Right kidney (tissue), 1 donor: Measurements from ENCODE around the gene EHMT1.

Experiments
- DNase-seq: peaks from one replicate; pipeline ENCODE4 v3.0.0-alpha.2; 2016

EHMT1 gene

GRCh38 chr9:137741330-137741729 is 122.5 kb downstream of the EHMT1 start:
- no peak for DNase-seq

GRCh38 chr9:137742698-137743097 is 123.9 kb downstream of the EHMT1 start:
- no peak for DNase-seq

GRCh38 chr9:137743695-137744094 is 124.9 kb downstream of the EHMT1 start:
- no peak for DNase-seq

- DNase-seq: no peak
Measured at GRCh38 chr9:137744632-137745183, 125.9 kb downstream of the EHMT1 start.

- DNase-seq: no peak
Measured at GRCh38 chr9:137745541-137745991, 126.8 kb downstream of the EHMT1 start.

- no peak for DNase-seq
Measured at GRCh38 chr9:137748311-137748710, 129.5 kb downstream of the EHMT1 start.

- no peak for DNase-seq
Measured at GRCh38 chr9:137748741-137749140, 129.9 kb downstream of the EHMT1 start.

- no peak for DNase-seq
Measured at GRCh38 chr9:137749511-137749910, 130.7 kb downstream of the EHMT1 start.

- no peak for DNase-seq
Measured at GRCh38 chr9:137750007-137750406, 131.2 kb downstream of the EHMT1 start.

GRCh38 chr9:137750566-137750965 is 131.8 kb downstream of the EHMT1 start:
- no peak for DNase-seq

GRCh38 chr9:137751616-137752015 is 132.8 kb downstream of the EHMT1 start:
- no peak for DNase-seq

GRCh38 chr9:137752426-137752825 is 133.6 kb downstream of the EHMT1 start:
- no peak for DNase-seq

GRCh38 chr9:137753192-137753765 is 134.5 kb downstream of the EHMT1 start:
- DNase-seq: no peak

- no peak for DNase-seq
Measured at GRCh38 chr9:137755261-137755927, 136.6 kb downstream of the EHMT1 start.

- DNase-seq: no peak
Measured at GRCh38 chr9:137756045-137756744, 137.4 kb downstream of the EHMT1 start.

- DNase-seq: no peak
Measured at GRCh38 chr9:137757139-137757538, 138.3 kb downstream of the EHMT1 start.

- DNase-seq: no peak
Measured at GRCh38 chr9:137757613-137758029, 138.8 kb downstream of the EHMT1 start.

- DNase-seq: no peak
Measured at GRCh38 chr9:137758067-137758466, 139.3 kb downstream of the EHMT1 start.

- DNase-seq: no peak
Measured at GRCh38 chr9:137759117-137759516, 140.3 kb downstream of the EHMT1 start.

GRCh38 chr9:137759649-137760321 is 141.0 kb downstream of the EHMT1 start:
- DNase-seq: no peak

- no peak for DNase-seq
Measured at GRCh38 chr9:137760426-137760825, 141.6 kb downstream of the EHMT1 start.

- no peak for DNase-seq
Measured at GRCh38 chr9:137761032-137761431, 142.2 kb downstream of the EHMT1 start.

- DNase-seq: no peak
Measured at GRCh38 chr9:137761793-137762192, 143.0 kb downstream of the EHMT1 start.
